Vagina (tissue), 2 donors: ENCODE data around the gene ATG4A. TPM values are rescaled to one million over a fixed set of nuclear protein-coding genes. Genes with fewer than 3 reads are reported as not detected.

ENCODE experiments used
- DNase-seq, 2 donors: peaks; one replicate each; pipeline ENCODE4 v3.0.0-alpha.2; 2017; ENCODE audit errors: extremely low spot score in 2 of 2
- H3K27ac ChIP-seq: fragments of 200-600 bp; sonication (generic); one replicate; pipeline ENCODE4 v1.5.1; 2019
- H3K27me3 ChIP-seq: fragments of 200-600 bp; sonication (generic); one replicate; pipeline ENCODE4 v1.5.1; 2019
- H3K36me3 ChIP-seq, 2 donors: fragments of 200-600 bp; sonication (generic); one replicate each; pipeline ENCODE4 v1.5.1; 2017 to 2019
- H3K4me1 ChIP-seq: fragments of 200-600 bp; sonication (generic); one replicate; pipeline ENCODE4 v1.5.1; 2019
- H3K4me3 ChIP-seq, 2 donors: fragments of 200-600 bp; sonication (generic); 1 replicate in 1 of 2; 2 replicates in 1 of 2; pipeline ENCODE4 v1.5.1; 2016 to 2019
- H3K9me3 ChIP-seq: fragments of 200-600 bp; sonication (generic); one replicate; pipeline ENCODE4 v1.5.1; 2019
- POLR2A ChIP-seq, 2 donors: fragments of 450-650 bp; IDR thresholded peaks; one replicate each; pipeline ENCODE4 v1.6.1; 2017; ENCODE audit warnings: antibody characterized with exemption in 2 of 2, mild to moderate bottlenecking in 2 of 2, moderate library complexity in 2 of 2
- POLR2AphosphoS5 ChIP-seq, 2 donors: sonication (generic); formaldehyde crosslinking; IDR thresholded peaks; one replicate each; pipeline ENCODE4 v1.9.0; 2017; ENCODE audit warnings: antibody characterized with exemption in 2 of 2, mild to moderate bottlenecking in 2 of 2, low read depth in 1 of 2; ENCODE audit not compliant: insufficient read depth in 1 of 2
- intact Hi-C: fragments of 100-400 bp; cut with DNase I; formaldehyde crosslinking; loops from one replicate; pipeline ENCODE4 v1.15.1; 2023
- total RNA-seq: library from RNA; depleted of rRNA; stranded (reverse); fragments of >200 nt; gene quantifications from one replicate; pipeline ENCODE4 v1.2.3, GENCODE V29; 2016
- TF ChIP-seq, protein P1 (sequence below), 3 experiments: fragments of 450-650 bp in 2 of 3; fragments of 200-600 bp in 1 of 3; sonication (generic) in 1 of 3; IDR thresholded peaks; one replicate each; pipeline ENCODE4 v1.5.1; 2017 to 2019; ENCODE audit warnings: antibody characterized with exemption in 3 of 3, mild to moderate bottlenecking in 2 of 3, moderate library complexity in 2 of 3

The ATG4A gene
- total RNA-seq, 1 donor from 2014 or later: 5.4 TPM

GRCh38 chrX:108114541-108114940, 23.0 kb downstream of the ATG4A start:
- H3K4me3 ChIP-seq: no peak overlapping the region

GRCh38 chrX:108117988-108118387, 26.4 kb downstream of the ATG4A start:
- Histone ChIP-seq H3K9me3 (no peaks in the 10 kb centered on the region), H3K36me3 (no peaks in the 10 kb centered on the region), H3K4me1 (no peaks in the 10 kb centered on the region), H3K27me3 (no peaks in the 10 kb centered on the region), H3K4me3 (no peak overlapping the region), H3K27ac (no peak overlapping the region)
- intact Hi-C loops: no loop called here
- no peak for TF ChIP-seq POLR2A (IDR thresholded peaks at IDR 0.05)
- TF ChIP-seq POLR2AphosphoS5 (IDR thresholded peaks at IDR 0.05; ENCODE audit: insufficient read depth in 1 of 2, low read depth in 1 of 2): no peak
- TF ChIP-seq, protein P1, sequence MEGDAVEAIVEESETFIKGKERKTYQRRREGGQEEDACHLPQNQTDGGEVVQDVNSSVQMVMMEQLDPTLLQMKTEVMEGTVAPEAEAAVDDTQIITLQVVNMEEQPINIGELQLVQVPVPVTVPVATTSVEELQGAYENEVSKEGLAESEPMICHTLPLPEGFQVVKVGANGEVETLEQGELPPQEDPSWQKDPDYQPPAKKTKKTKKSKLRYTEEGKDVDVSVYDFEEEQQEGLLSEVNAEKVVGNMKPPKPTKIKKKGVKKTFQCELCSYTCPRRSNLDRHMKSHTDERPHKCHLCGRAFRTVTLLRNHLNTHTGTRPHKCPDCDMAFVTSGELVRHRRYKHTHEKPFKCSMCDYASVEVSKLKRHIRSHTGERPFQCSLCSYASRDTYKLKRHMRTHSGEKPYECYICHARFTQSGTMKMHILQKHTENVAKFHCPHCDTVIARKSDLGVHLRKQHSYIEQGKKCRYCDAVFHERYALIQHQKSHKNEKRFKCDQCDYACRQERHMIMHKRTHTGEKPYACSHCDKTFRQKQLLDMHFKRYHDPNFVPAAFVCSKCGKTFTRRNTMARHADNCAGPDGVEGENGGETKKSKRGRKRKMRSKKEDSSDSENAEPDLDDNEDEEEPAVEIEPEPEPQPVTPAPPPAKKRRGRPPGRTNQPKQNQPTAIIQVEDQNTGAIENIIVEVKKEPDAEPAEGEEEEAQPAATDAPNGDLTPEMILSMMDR (IDR thresholded peaks at IDR 0.05): no peak
- no peak for DNase-seq

More at GRCh38 chrX:108114541-108114940, 23.0 kb downstream of the ATG4A start:
- Histone ChIP-seq H3K36me3 (no peaks in the 10 kb centered on the region), H3K27ac (no peak overlapping the region), H3K4me1 (no peaks in the 10 kb centered on the region), H3K27me3 (no peaks in the 10 kb centered on the region), H3K9me3 (no peaks in the 10 kb centered on the region)
- no peak for DNase-seq
- intact Hi-C loops: no loop called here
- TF ChIP-seq POLR2A (IDR thresholded peaks at IDR 0.05) (no peak), POLR2AphosphoS5 (IDR thresholded peaks at IDR 0.05; ENCODE audit: insufficient read depth in 1 of 2, low read depth in 1 of 2) (no peak)
- TF ChIP-seq, protein P1 (IDR thresholded peaks at IDR 0.05): no peak

DNA sequence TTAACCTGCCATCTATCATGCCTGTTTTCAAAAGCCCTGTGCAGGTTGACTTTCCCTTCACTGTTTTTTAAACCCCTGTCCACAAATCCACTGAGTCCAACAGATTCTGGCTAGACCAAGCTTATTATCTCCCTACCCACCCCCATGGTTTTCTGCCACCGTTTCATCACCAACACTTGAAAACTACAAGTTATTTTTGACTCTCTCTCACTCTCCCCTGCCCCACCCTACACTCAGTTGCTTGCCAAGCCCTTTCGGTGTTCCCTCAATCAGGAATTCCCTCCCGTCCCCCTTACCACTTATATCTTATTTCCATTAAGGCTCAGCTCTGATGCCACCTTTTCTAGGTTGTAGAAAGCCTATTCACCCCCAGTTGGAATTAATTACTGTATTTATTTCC, 29.7 kb downstream of the ATG4A start:
- TF ChIP-seq, protein P1 (IDR thresholded peaks at IDR 0.05): no peak
- no peak for TF ChIP-seq POLR2AphosphoS5 (IDR thresholded peaks at IDR 0.05; ENCODE audit: insufficient read depth in 1 of 2, low read depth in 1 of 2)
- no peak for TF ChIP-seq POLR2A (IDR thresholded peaks at IDR 0.05)
- Histone ChIP-seq H3K36me3 (no peaks in the 10 kb centered on the region), H3K4me3 (no peak overlapping the region), H3K27me3 (no peaks in the 10 kb centered on the region), H3K4me1 (no peaks in the 10 kb centered on the region), H3K27ac (no peak overlapping the region), H3K9me3 (no peaks in the 10 kb centered on the region)
- intact Hi-C loops: no loop called here
- DNase-seq: no peak

DNA sequence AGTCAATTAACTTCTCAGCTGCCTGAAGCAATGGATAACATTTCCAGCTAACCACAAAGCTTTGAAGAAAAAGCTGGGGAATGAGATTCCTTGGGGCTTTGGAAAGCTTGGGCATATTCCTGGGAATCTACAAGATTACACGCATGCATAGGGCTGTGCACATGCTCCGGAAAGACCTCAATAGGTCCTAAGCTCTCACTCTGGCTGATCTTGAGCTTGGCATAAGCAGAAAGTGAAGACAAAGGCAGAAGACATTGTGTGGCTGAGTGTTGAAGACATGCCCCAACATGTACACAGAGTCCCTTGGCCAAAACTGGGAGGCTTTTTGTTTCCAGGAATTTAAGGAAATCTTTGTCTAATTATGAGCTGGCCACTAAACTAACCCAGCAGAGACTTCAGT, 31.2 kb downstream of the ATG4A start:
- intact Hi-C loops: loop anchor here (2.0 kb wide), 1 partner anchor 46 kb away; no protein-coding TSS in a partner anchor
- Histone ChIP-seq H3K4me3 (no peak overlapping the region), H3K27ac (no peak overlapping the region), H3K9me3 (no peaks in the 10 kb centered on the region), H3K27me3 (no peaks in the 10 kb centered on the region), H3K4me1 (no peaks in the 10 kb centered on the region), H3K36me3 (no peaks in the 10 kb centered on the region)
- TF ChIP-seq POLR2A (IDR thresholded peaks at IDR 0.05) (no peak), POLR2AphosphoS5 (IDR thresholded peaks at IDR 0.05; ENCODE audit: insufficient read depth in 1 of 2, low read depth in 1 of 2) (no peak)
- TF ChIP-seq, protein P1 (IDR thresholded peaks at IDR 0.05): no peak
- no peak for DNase-seq

DNA sequence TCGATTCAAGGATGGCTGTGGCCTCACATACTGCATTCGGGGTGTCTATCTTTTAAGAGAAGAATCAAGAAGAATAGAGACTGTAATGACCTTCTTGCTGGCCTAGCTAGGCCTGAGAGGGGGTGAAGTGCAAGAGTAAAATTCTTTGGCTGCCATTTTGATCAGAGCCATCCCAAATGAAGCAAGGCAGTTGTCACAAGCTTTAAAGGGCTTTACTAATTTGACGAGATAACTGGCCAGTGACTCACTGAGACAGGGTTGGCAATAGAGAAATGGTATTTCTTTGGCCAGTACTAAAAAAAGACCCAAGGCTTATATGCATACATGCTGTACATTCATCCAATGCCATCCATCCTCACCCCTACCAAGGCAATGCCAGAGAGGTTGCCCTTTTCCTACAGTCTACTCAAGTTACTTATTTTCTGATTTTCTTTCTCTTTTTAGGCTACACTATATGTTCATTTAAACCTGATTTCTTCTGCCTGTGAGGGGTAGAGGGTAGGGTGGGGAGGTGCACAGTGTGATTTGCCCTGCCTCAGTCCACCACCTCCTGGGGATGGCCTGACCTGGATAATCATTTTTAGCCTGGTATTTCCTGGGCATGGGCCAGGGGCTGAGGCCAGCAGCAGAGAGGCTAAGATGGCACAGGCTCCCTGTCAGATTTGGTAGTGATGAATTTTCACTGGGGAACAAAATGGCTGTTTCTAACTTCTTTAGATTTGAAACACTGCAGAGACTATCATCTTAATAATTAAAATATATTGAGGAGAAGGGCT, 32.2 kb downstream of the ATG4A start:
- no peaks in the 10 kb centered on the region for H3K9me3 ChIP-seq
- H3K27me3 ChIP-seq: no peaks in the 10 kb centered on the region
- DNase-seq: no peak
- H3K4me3 ChIP-seq: no peak overlapping the region
- intact Hi-C loops: loop anchor here (2.0 kb wide), 1 partner anchor 45 kb away; no protein-coding TSS in a partner anchor
- H3K27ac ChIP-seq: no peak overlapping the region
- no peaks in the 10 kb centered on the region for H3K4me1 ChIP-seq
- TF ChIP-seq POLR2AphosphoS5 (IDR thresholded peaks at IDR 0.05; ENCODE audit: insufficient read depth in 1 of 2, low read depth in 1 of 2) (no peak), POLR2A (IDR thresholded peaks at IDR 0.05) (no peak)
- TF ChIP-seq, protein P1 (IDR thresholded peaks at IDR 0.05): no peak
- no peaks in the 10 kb centered on the region for H3K36me3 ChIP-seq
